ENCODE data around the gene ACTRT2. TPM values are rescaled to one million over a fixed set of nuclear protein-coding genes. Genes with fewer than 3 reads are reported as not detected.

The ACTRT2 gene
- total RNA-seq, 4 donors from 2014 or later: not detected

DNA sequence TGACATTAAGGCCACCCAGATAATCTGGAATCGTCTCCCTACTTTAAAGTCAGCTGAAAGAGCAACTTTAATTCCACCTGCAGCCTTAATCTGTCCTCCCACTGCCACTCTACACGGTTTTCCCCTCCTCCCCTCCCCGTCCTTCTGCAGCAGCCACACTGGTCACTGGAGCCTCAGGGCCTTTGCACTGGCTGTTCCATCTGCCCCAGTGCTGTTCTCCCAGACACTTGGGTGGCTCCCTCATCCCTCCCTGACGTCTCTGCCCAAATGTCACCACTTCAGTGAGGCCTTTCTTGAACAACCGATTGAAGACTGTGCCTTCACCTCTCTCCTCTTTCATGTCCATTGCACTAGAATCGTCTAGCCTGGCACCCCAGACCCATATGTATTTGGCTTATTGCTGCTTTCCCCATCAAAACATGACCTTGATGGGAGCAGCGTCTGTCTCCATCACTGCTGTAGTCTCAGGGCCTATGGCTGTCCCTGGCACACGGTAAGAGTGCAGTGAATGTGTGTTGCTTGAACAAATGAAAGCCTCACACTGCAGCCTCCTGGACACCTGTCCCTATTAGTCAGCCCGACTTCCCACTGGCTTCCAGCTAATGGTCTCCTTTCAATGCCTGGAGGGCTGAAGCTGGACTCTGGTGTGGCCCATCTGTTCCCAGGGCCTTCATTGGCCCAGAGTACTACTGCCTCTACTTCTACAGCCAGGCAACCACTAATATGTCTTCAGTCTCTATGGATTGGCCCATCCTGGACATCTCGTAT lies 37.2 kb downstream of the ACTRT2 start:
- H3K36me3 ChIP-seq: no peaks in the 10 kb centered on the region
- ATAC-seq: no peak
- peaks cover 0 to 6% (median 0%) of the 10 kb centered on the region in 3 donors for H3K9me3 ChIP-seq
- H3K4me3 ChIP-seq: no peak overlapping the region
- H3K4me1 ChIP-seq: peaks cover 0 to 10% (median 0%) of the 10 kb centered on the region in 3 donors
- 75% methylated on average over 6 to 8 of the region's 10 CpGs for WGBS, 2 donors (ENCODE audit: low coverage in 1 of 2)
- no peak for TF ChIP-seq POLR2AphosphoS5 (IDR thresholded peaks at IDR 0.05)
- no peak overlapping the region for H3K27ac ChIP-seq
- peaks cover 78% of the 10 kb centered on the region for H3K27me3 ChIP-seq

DNA sequence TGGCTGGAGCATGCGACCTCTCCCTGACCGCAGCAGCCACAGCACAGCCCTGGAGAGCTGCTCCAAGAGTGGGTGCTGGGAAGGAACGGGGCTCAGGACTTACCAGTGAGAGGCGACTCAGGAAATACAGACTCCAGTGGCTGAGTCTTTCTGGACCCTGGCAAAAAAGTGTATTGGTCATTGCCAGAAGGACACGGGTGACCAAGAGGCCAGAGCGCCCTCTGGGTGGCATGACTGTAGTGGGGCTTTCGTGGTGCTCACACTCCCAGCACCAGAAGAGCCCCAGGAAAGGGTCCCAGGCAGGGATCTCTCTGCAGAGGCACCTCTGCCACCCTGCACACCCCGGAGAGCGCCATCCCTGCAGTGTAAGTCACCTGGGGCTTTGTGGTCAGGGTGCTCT lies 38.9 kb downstream of the ACTRT2 start:
- Histone ChIP-seq H3K27ac (no peak overlapping the region), H3K4me1 (peaks cover 0 to 21% (median 8%) of the 10 kb centered on the region in 3 donors), H3K4me3 (no peak overlapping the region), H3K36me3 (no peaks in the 10 kb centered on the region), H3K9me3 (peaks cover 0 to 6% (median 0%) of the 10 kb centered on the region in 3 donors), H3K27me3 (peaks cover 83% of the 10 kb centered on the region)
- no peak for ATAC-seq
- TF ChIP-seq POLR2A (IDR thresholded peaks at IDR 0.05) (no peak), CTCF (IDR thresholded peaks at IDR 0.05) (no peak), POLR2AphosphoS5 (IDR thresholded peaks at IDR 0.05) (no peak), EP300 (IDR thresholded peaks at IDR 0.05) (no peak)
- WGBS, 2 donors (ENCODE audit: low coverage in 1 of 2): 0 to 90% methylated on average over 1 to 2 of the region's 9 CpGs

DNA sequence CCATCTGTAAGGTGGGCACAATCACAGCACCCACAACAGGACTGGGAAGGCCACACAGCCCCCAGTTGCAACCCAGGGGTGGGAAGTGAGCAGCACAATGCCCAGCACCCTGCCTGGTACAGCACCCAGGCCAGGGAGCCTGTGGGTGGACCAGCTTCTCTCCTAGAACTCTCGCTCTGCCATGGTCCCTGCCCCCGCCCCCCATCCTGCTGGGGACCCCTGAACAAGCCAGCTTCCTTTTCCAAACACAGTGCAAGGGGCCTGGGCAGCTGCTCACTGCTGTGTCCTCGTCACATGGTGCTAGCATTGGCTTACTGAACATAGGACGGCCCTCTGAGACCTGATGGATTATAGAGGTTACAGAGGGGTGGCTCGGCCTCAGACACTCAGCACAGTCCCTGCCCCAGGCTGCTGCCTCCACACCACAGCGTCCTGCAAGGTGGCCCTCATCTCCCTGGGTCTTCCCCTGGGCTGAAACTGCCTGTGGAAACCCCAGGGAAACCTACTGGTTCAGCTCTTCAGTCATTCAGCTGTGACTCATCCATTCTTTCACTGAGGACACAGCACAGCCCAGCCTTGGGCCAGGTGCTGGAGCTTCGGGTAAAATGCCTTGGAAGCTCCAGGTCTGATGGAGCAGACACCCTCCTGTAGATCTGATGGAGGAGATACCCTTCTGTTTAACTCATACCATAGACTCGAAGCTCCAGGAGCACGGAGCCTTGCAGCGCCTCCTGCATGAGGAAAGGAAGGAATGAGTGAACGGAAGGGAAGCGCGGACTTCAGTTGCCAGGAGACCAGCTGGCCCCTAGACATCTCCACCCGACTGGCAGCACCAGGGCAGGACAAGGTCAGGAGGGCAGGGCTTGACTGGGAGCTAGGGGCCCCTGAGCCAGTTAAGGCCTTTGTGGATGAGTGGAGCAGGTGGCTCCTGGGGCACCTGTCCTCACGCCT lies 39.6 kb downstream of the ACTRT2 start:
- H3K4me1 ChIP-seq: peaks cover 0 to 21% (median 8%) of the 10 kb centered on the region in 3 donors
- WGBS, 2 donors (ENCODE audit: low coverage in 1 of 2): 55 to 68% methylated on average over 3 to 7 of the region's 15 CpGs
- no peak overlapping the region for H3K4me3 ChIP-seq
- H3K9me3 ChIP-seq: peaks cover 0 to 6% (median 0%) of the 10 kb centered on the region in 3 donors
- H3K27me3 ChIP-seq: peaks cover 90% of the 10 kb centered on the region
- no peak for TF ChIP-seq EP300 (IDR thresholded peaks at IDR 0.05)
- no peak for TF ChIP-seq POLR2AphosphoS5 (IDR thresholded peaks at IDR 0.05)
- TF ChIP-seq CTCF (IDR thresholded peaks at IDR 0.05): no peak
- no peak for TF ChIP-seq POLR2A (IDR thresholded peaks at IDR 0.05)
- ATAC-seq: no peak
- no peaks in the 10 kb centered on the region for H3K36me3 ChIP-seq
- no peak overlapping the region for H3K27ac ChIP-seq

DNA sequence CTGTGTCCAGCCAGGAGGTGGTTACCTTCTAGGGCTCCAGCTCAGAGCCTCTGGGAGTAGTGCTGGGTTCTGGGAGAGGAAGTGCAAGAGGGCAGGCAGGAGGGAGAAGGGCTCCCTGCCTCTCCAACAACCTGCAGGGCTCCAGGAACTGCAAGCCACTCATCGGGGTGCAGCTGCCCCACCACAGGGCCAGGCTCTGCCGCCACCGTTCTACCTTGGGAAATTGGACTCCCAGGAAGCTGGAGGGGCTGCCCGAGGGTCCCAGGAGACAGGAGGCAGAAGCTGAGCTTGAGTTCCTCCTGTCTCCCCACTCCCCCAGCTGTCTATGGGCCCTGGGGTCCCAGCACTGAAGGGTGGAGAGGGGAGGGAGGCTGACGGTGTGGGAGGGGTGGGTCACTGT lies 40.3 kb downstream of the ACTRT2 start:
- H3K4me1 ChIP-seq: peaks cover 0 to 25% (median 8%) of the 10 kb centered on the region in 3 donors
- H3K27me3 ChIP-seq: peaks cover 94% of the 10 kb centered on the region
- TF ChIP-seq EP300 (IDR thresholded peaks at IDR 0.05): no peak
- TF ChIP-seq POLR2AphosphoS5 (IDR thresholded peaks at IDR 0.05): no peak
- TF ChIP-seq POLR2A (IDR thresholded peaks at IDR 0.05): no peak
- TF ChIP-seq CTCF (IDR thresholded peaks at IDR 0.05): no peak
- WGBS, 2 donors (ENCODE audit: low coverage in 1 of 2): no CpG with 5 or more reads among the region's 5 CpGs
- no peak for ATAC-seq
- H3K36me3 ChIP-seq: no peaks in the 10 kb centered on the region
- H3K27ac ChIP-seq: no peak overlapping the region
- H3K9me3 ChIP-seq: peaks cover 0 to 6% (median 0%) of the 10 kb centered on the region in 3 donors
- no peak overlapping the region for H3K4me3 ChIP-seq

- no CpG with 5 or more reads among the region's 21 CpGs for WGBS, 2 donors (ENCODE audit: low coverage in 1 of 2)
- TF ChIP-seq POLR2A (IDR thresholded peaks at IDR 0.05): no peak
- no peak for TF ChIP-seq CTCF (IDR thresholded peaks at IDR 0.05)
- no peak for TF ChIP-seq POLR2AphosphoS5 (IDR thresholded peaks at IDR 0.05)
- H3K4me3 ChIP-seq: no peak overlapping the region
- H3K9me3 ChIP-seq: peaks cover 0 to under 1% (median 0%) of the 10 kb centered on the region in 3 donors
- no peak overlapping the region for H3K27ac ChIP-seq
- peaks cover 0 to 30% (median 8%) of the 10 kb centered on the region in 3 donors for H3K4me1 ChIP-seq
- no peak for ATAC-seq
- H3K27me3 ChIP-seq: peaks cover 94% of the 10 kb centered on the region
- H3K36me3 ChIP-seq: no peaks in the 10 kb centered on the region
These were observed 40.8 kb downstream of the ACTRT2 start for GRCh38 chr1:3061981-3062615.

All from gastroesophageal sphincter (tissue), 4 donors.